ENCODE measurements around the gene FYN.

Gene FYN

GRCh38 chr6:111703723-111704122 lies 169.5 kb downstream of the FYN start:
- DNase-seq (ENCODE audit: low read depth): no peak
- TF ChIP-seq CTCF (IDR thresholded peaks at IDR 0.05; ENCODE audit: insufficient read depth, low read depth, low read length, missing control alignments): no peak
- H3K4me3 ChIP-seq (ENCODE audit: low read depth, low read length): no peak overlapping the region

GRCh38 chr6:111702268-111702667 lies 171.0 kb downstream of the FYN start:
- no peak for DNase-seq (ENCODE audit: low read depth)
- no peak overlapping the region for H3K4me3 ChIP-seq (ENCODE audit: low read depth, low read length)
- TF ChIP-seq CTCF (IDR thresholded peaks at IDR 0.05; ENCODE audit: insufficient read depth, low read depth, low read length, missing control alignments): no peak

- no peak for TF ChIP-seq CTCF (IDR thresholded peaks at IDR 0.05; ENCODE audit: insufficient read depth, low read depth, low read length, missing control alignments)
- H3K4me3 ChIP-seq (ENCODE audit: low read depth, low read length): no peak overlapping the region
- no peak for DNase-seq (ENCODE audit: low read depth)
Measured at GRCh38 chr6:111701146-111701545, 172.1 kb downstream of the FYN start.

DNA sequence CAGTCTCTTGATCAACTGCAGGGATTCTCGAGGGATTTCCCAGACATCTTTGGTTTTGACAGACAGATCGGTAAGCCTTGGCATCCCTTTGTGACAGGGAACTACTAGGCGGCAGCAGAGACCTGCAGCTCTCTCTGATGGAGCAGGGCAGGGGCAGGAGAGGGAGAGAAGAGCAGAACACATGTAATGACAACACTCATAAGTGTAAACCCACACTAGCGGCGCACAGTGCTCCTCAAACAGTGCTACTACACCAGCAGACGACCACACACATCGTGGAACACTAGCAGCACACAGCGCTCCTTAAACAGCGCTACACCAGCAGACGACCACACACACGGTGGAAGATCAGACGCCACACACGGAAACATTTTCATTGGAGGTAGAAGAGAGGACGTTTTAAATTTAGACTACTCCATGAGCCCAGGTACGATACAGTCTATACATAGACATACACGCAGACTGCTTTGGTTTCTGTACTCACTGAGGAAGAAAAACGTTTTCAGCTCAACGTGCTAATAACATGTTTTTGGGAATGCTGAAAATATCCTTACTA lies 173.0 kb downstream of the FYN start:
- no peak for DNase-seq (ENCODE audit: low read depth)
- H3K4me3 ChIP-seq (ENCODE audit: low read depth, low read length): no peak overlapping the region
- TF ChIP-seq CTCF (IDR thresholded peaks at IDR 0.05; ENCODE audit: insufficient read depth, low read depth, low read length, missing control alignments): no peak

- no peak for DNase-seq (ENCODE audit: low read depth)
- no peak for TF ChIP-seq CTCF (IDR thresholded peaks at IDR 0.05; ENCODE audit: insufficient read depth, low read depth, low read length, missing control alignments)
- H3K4me3 ChIP-seq (ENCODE audit: low read depth, low read length): no peak overlapping the region
Measured at GRCh38 chr6:111699123-111699522, 174.1 kb downstream of the FYN start.

DNA sequence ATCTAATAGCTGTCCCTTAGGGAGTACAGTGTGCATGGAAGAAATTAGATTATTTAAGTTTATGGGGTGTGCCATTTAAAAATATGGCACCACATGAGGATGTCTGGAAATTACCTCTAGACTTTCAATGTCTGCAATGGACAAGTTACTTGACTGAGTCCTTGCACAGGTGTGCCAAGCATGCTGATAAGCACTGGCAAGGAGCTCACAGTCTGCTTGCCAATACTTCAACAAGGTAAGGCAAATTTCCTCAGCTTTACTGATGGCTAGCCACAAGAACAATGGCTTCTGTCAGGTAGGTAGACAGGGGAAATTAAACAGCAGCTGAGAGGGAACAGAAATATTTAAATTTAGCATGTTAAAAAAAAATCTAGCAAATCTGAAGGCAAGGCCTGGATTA lies 176.4 kb downstream of the FYN start:
- no peak for TF ChIP-seq CTCF (IDR thresholded peaks at IDR 0.05; ENCODE audit: insufficient read depth, low read depth, low read length, missing control alignments)
- H3K4me3 ChIP-seq (ENCODE audit: low read depth, low read length): no peak overlapping the region
- no peak for DNase-seq (ENCODE audit: low read depth)
